Skeletal muscle tissue (tissue), 1 donor: Measurements from ENCODE around the gene HEYL. TPM values are rescaled to one million over a fixed set of nuclear protein-coding genes. Genes with fewer than 3 reads are reported as not detected.

ENCODE experiments used
- total RNA-seq: library from RNA; depleted of rRNA; stranded (reverse); fragments of >200 nt; gene quantifications from one replicate; pipeline ENCODE4 v1.2.3, GENCODE V29; 2014

HEYL gene
- total RNA-seq, 1 donor from 2014 or later, result 11.0 TPM

Other genes with a start within 250 kb of the HEYL start
- under 0.01 TPM for gene BMP8A, start 148.0 kb downstream of the HEYL start, total RNA-seq
- gene PABPC4, start 62.9 kb downstream of the HEYL start, total RNA-seq, result 452 TPM
- gene NT5C1A, start 32.5 kb upstream of the HEYL start, total RNA-seq, result 11.0 TPM
- gene HPCAL4, start 51.8 kb upstream of the HEYL start, total RNA-seq, result 0.52 TPM
- gene PPIE, start 99.2 kb upstream of the HEYL start, total RNA-seq, result 24.5 TPM
- gene OXCT2, start 131.7 kb upstream of the HEYL start, total RNA-seq, result not detected
- 1.0 TPM for gene BMP8B, start 149.2 kb upstream of the HEYL start, total RNA-seq
- 26.6 TPM for gene TRIT1, start 243.9 kb upstream of the HEYL start, total RNA-seq